IMR-90 (cell line): ENCODE data around the gene PTGES3.
"Not testable (repeated sequence)": the region's sequence is repeated elsewhere in the genome, so short reads cannot be mapped to it uniquely, and the experiment has no call there.

Source experiments
- CEBPB ChIP-seq: IDR thresholded peaks from 2 replicates; pipeline ENCODE4 v1.6.1; 2012; ENCODE audit warnings: low read depth, low read length, improper control_type of control experiment
- CHD1 ChIP-seq: IDR thresholded peaks from 2 replicates; pipeline ENCODE4 v1.6.1; 2012; ENCODE audit warnings: low read depth, low read length, improper control_type of control experiment
- FOS ChIP-seq: fragments of 150-350 bp; IDR thresholded peaks from 2 replicates; pipeline ENCODE4 v1.6.1; 2016; ENCODE audit warnings: low read depth, low read length
- MAFK ChIP-seq: IDR thresholded peaks from 2 replicates; pipeline ENCODE4 v1.6.1; 2012; ENCODE audit warnings: low read depth, low read length, improper control_type of control experiment
- POLR2A ChIP-seq: IDR thresholded peaks from 2 replicates; pipeline ENCODE4 v1.6.1; 2012; ENCODE audit warnings: mild to moderate bottlenecking, low read depth, low read length
- RAD21 ChIP-seq: IDR thresholded peaks from 2 replicates; pipeline ENCODE4 v1.6.1; 2012; ENCODE audit warnings: low read length, improper control_type of control experiment
- RCOR1 ChIP-seq: IDR thresholded peaks from 2 replicates; pipeline ENCODE4 v1.6.1; 2012; ENCODE audit warnings: mild to moderate bottlenecking, low read length, improper control_type of control experiment; ENCODE audit not compliant: insufficient replicate concordance
- SMC3 ChIP-seq: fragments of 150-350 bp; IDR thresholded peaks from 2 replicates; pipeline ENCODE4 v1.6.1; 2016; ENCODE audit warnings: low read depth, mild to moderate bottlenecking, antibody characterized with exemption, low read length, moderate library complexity
- TF ChIP-seq, protein P1 (sequence below): conservative IDR thresholded peaks from 2 replicates; pipeline ENCODE4 v1.5.1; 2012; ENCODE audit warnings: mild to moderate bottlenecking, low read depth, low read length, improper control_type of control experiment
- TF ChIP-seq, protein P2 (sequence below): fragments of 150-350 bp; IDR thresholded peaks from 2 replicates; pipeline ENCODE4 v1.6.1; 2017; ENCODE audit warnings: mild to moderate bottlenecking, antibody characterized with exemption, low read length, low read depth
- TF ChIP-seq, protein P3 (sequence below): fragments of 150-350 bp; IDR thresholded peaks from 2 replicates; pipeline ENCODE4 v1.6.1; 2016; ENCODE audit warnings: low read depth, mild to moderate bottlenecking, low read length, moderate library complexity, borderline replicate concordance

DNA sequence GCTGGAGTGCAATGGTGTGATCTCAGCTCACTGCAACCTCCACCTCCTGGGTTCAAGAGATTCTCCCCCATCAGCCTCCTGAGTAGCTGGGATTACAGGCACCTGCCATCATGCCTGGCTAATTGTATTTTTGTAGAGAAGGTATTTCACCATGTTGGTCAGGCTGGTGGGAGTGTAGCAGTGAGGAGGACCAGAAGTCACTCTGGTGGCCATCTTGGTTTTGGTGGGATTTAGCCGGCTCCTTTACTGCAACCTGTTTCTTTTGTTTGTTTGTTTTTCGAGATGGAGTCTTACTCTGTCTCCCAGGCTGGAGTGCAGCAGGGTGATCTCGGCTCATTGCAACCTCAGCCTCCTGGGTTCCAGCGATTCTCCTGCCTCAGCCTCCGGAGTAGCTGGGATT, 16.4 kb upstream of the PTGES3 start:
- TF ChIP-seq FOS, RCOR1, SMC3, POLR2A, CHD1, MAFK, RAD21, CEBPB: not testable (repeated sequence)
- TF ChIP-seq, protein P1, sequence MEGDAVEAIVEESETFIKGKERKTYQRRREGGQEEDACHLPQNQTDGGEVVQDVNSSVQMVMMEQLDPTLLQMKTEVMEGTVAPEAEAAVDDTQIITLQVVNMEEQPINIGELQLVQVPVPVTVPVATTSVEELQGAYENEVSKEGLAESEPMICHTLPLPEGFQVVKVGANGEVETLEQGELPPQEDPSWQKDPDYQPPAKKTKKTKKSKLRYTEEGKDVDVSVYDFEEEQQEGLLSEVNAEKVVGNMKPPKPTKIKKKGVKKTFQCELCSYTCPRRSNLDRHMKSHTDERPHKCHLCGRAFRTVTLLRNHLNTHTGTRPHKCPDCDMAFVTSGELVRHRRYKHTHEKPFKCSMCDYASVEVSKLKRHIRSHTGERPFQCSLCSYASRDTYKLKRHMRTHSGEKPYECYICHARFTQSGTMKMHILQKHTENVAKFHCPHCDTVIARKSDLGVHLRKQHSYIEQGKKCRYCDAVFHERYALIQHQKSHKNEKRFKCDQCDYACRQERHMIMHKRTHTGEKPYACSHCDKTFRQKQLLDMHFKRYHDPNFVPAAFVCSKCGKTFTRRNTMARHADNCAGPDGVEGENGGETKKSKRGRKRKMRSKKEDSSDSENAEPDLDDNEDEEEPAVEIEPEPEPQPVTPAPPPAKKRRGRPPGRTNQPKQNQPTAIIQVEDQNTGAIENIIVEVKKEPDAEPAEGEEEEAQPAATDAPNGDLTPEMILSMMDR, result not testable (repeated sequence)
- TF ChIP-seq, protein P2, sequence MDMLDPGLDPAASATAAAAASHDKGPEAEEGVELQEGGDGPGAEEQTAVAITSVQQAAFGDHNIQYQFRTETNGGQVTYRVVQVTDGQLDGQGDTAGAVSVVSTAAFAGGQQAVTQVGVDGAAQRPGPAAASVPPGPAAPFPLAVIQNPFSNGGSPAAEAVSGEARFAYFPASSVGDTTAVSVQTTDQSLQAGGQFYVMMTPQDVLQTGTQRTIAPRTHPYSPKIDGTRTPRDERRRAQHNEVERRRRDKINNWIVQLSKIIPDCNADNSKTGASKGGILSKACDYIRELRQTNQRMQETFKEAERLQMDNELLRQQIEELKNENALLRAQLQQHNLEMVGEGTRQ, result not testable (repeated sequence)
- TF ChIP-seq, protein P3, sequence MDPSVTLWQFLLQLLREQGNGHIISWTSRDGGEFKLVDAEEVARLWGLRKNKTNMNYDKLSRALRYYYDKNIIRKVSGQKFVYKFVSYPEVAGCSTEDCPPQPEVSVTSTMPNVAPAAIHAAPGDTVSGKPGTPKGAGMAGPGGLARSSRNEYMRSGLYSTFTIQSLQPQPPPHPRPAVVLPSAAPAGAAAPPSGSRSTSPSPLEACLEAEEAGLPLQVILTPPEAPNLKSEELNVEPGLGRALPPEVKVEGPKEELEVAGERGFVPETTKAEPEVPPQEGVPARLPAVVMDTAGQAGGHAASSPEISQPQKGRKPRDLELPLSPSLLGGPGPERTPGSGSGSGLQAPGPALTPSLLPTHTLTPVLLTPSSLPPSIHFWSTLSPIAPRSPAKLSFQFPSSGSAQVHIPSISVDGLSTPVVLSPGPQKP, result not testable (repeated sequence)
